ENCODE measurements around the gene HMGN4. TPM values are rescaled to one million over a fixed set of nuclear protein-coding genes. Genes with fewer than 3 reads are reported as not detected.

Gene HMGN4
- total and polyA plus RNA-seq, 2 donors from 2014 or later = 49.3 to 72.7 TPM

- FAIRE-seq (no peak), DNase-seq (peak in 4 of 5 donors; percentile 57 to 87 (median 66))
- no peaks in the 10 kb centered on the region for H3K27me3 ChIP-seq (ENCODE audit: control insufficient read depth, insufficient read depth, low read length)
- H3K9me3 ChIP-seq (ENCODE audit: control insufficient read depth in 2 of 3, insufficient read depth in 1 of 3, low read length in 3 of 3) = no peaks in the 10 kb centered on the region
- intact Hi-C loops (cut with DNase I) = no loop called here
- no peak for TF ChIP-seq CTCF (IDR thresholded peaks at IDR 0.05; ENCODE audit: borderline replicate concordance, extremely low read depth, insufficient read depth)
- H3K9ac ChIP-seq (ENCODE audit: low read length in 3 of 3) = no peak overlapping the region
- H3K4me3 ChIP-seq (ENCODE audit: low read length in 3 of 3) = peak overlapping the region in 1 of 3 donors; percentile 1
- H3K36me3 ChIP-seq (ENCODE audit: control insufficient read depth in 2 of 3, insufficient read depth in 3 of 3, low read length in 3 of 3) = no peaks in the 10 kb centered on the region
- H3K4me1 ChIP-seq (ENCODE audit: control insufficient read depth in 2 of 3, insufficient read depth in 2 of 3, low read depth in 1 of 3, low read length in 3 of 3) = peaks cover 6 to 14% (median 9%) of the 10 kb centered on the region in 3 donors
- H3K27ac ChIP-seq (ENCODE audit: low read depth in 2 of 2, low read length in 2 of 2) = peak overlapping the region in 1 of 2 donors; percentile 65
These were observed 3.3 kb upstream of the HMGN4 start for GRCh38 chr6:26534681-26535465.

- Histone ChIP-seq H3K9ac (ENCODE audit: low read length in 3 of 3) (peak overlapping the region; percentile 77 to 92 (median 88)), H3K36me3 (ENCODE audit: control insufficient read depth in 2 of 3, insufficient read depth in 3 of 3, low read length in 3 of 3) (no peaks in the 10 kb centered on the region), H3K27ac (ENCODE audit: low read depth in 2 of 2, low read length in 2 of 2) (peak overlapping the region; percentile 76 to 96), H3K27me3 (ENCODE audit: control insufficient read depth, insufficient read depth, low read length) (no peaks in the 10 kb centered on the region), H3K9me3 (ENCODE audit: control insufficient read depth in 2 of 3, insufficient read depth in 1 of 3, low read length in 3 of 3) (no peaks in the 10 kb centered on the region), H3K4me1 (ENCODE audit: control insufficient read depth in 2 of 3, insufficient read depth in 2 of 3, low read depth in 1 of 3, low read length in 3 of 3) (peaks cover 6 to 14% (median 9%) of the 10 kb centered on the region in 3 donors), H3K4me3 (ENCODE audit: low read length in 3 of 3) (peak overlapping the region; percentile 74 to 97 (median 92))
- peak in 3 of 5 donors; percentile 48 to 85 (median 74) for DNase-seq
- intact Hi-C loops (cut with DNase I) = no loop called here
- no peak for FAIRE-seq
- no peak for TF ChIP-seq CTCF (IDR thresholded peaks at IDR 0.05; ENCODE audit: borderline replicate concordance, extremely low read depth, insufficient read depth)
These were observed 1.5 kb upstream of the HMGN4 start for GRCh38 chr6:26536571-26537159.

- Histone ChIP-seq H3K27ac (ENCODE audit: low read depth in 2 of 2, low read length in 2 of 2) (peak overlapping the region; percentile 76 to 96), H3K4me3 (ENCODE audit: low read length in 3 of 3) (peak overlapping the region; percentile 74 to 97 (median 92)), H3K36me3 (ENCODE audit: control insufficient read depth in 2 of 3, insufficient read depth in 3 of 3, low read length in 3 of 3) (no peaks in the 10 kb centered on the region), H3K9me3 (ENCODE audit: control insufficient read depth in 2 of 3, insufficient read depth in 1 of 3, low read length in 3 of 3) (no peaks in the 10 kb centered on the region), H3K27me3 (ENCODE audit: control insufficient read depth, insufficient read depth, low read length) (no peaks in the 10 kb centered on the region), H3K4me1 (ENCODE audit: control insufficient read depth in 2 of 3, insufficient read depth in 2 of 3, low read depth in 1 of 3, low read length in 3 of 3) (peaks cover 6 to 14% (median 9%) of the 10 kb centered on the region in 3 donors), H3K9ac (ENCODE audit: low read length in 3 of 3) (peak overlapping the region; percentile 77 to 92 (median 88))
- DNase-seq (peak; percentile 95 to 97 (median 96)), FAIRE-seq (no peak)
- intact Hi-C loops (cut with DNase I) = no loop called here
- TF ChIP-seq CTCF (IDR thresholded peaks at IDR 0.05; ENCODE audit: borderline replicate concordance, extremely low read depth, insufficient read depth) = no peak
These were observed 863 bp upstream of the HMGN4 start for GRCh38 chr6:26537160-26537845.

Data from kidney (tissue), 14 donors.